ENCODE measurements around the gene ARHGAP9. TPM values are rescaled to one million over a fixed set of nuclear protein-coding genes. Genes with fewer than 3 reads are reported as not detected.

ARHGAP9 gene
- total RNA-seq, 1 donor from 2014 or later: not detected

GRCh38 chr12:57472391-57472790 is 7.3 kb downstream of the ARHGAP9 start:
- DNase-seq (ENCODE audit: low read depth): no peak

GRCh38 chr12:57471661-57472060 is 8.0 kb downstream of the ARHGAP9 start:
- no peak for DNase-seq (ENCODE audit: low read depth)

DNA sequence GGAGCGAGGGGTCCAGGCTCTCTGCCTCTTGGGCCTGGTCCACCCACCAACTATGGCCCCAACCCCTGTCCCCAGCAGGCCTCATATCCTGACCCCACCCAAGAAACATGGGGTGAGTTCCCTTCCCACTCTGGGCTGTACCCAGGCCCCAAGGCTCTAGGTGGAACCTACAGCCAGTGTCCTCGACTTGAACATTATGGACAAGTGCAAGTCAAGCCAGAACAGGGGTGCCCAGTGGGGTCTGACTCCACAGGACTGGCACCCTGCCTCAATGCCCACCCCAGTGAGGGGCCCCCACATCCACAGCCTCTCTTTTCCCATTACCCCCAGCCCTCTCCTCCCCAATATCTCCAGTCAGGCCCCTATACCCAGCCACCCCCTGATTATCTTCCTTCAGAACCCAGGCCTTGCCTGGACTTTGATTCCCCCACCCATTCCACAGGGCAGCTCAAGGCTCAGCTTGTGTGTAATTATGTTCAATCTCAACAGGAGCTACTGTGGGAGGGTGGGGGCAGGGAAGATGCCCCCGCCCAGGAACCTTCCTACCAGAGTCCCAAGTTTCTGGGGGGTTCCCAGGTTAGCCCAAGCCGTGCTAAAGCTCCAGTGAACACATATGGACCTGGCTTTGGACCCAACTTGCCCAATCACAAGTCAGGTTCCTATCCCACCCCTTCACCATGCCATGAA is 8.6 kb downstream of the ARHGAP9 start:
- no peak for DNase-seq (ENCODE audit: low read depth)

DNA sequence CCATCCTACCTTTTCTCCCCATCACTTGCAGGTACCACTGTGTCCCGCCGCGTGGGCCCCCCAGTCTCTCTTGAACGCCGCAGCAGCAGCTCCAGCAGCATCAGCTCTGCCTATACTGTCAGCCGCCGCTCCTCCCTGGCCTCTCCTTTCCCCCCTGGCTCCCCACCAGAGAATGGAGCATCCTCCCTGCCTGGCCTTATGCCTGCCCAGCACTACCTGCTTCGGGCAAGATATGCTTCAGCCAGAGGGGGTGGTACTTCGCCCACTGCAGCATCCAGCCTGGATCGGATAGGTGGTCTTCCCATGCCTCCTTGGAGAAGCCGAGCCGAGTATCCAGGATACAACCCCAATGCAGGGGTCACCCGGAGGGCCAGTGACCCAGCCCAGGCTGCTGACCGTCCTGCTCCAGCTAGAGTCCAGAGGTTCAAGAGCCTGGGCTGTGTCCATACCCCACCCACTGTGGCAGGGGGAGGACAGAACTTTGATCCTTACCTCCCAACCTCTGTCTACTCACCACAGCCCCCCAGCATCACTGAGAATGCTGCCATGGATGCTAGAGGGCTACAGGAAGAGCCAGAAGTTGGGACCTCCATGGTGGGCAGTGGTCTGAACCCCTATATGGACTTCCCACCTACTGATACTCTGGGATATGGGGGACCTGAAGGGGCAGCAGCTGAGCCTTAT is 9.2 kb downstream of the ARHGAP9 start:
- no peak for DNase-seq (ENCODE audit: low read depth)

- DNase-seq (ENCODE audit: low read depth): no peak
Measured at GRCh38 chr12:57469296-57470164, 10.1 kb downstream of the ARHGAP9 start.

DNA sequence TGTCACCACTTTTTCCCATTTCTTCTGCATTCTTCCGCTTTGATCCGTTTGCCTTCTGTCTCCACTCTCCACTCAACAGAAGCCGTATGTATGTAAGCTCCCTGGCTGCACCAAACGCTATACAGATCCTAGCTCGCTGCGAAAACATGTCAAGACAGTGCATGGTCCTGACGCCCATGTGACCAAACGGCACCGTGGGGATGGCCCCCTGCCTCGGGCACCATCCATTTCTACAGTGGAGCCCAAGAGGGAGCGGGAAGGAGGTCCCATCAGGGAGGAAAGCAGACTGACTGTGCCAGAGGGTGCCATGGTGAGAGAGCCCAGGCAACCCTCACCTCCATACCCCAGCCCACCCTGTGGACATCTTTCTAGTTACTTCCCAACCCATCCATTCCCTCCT is 11.8 kb downstream of the ARHGAP9 start:
- no peak for DNase-seq (ENCODE audit: low read depth)

DNA sequence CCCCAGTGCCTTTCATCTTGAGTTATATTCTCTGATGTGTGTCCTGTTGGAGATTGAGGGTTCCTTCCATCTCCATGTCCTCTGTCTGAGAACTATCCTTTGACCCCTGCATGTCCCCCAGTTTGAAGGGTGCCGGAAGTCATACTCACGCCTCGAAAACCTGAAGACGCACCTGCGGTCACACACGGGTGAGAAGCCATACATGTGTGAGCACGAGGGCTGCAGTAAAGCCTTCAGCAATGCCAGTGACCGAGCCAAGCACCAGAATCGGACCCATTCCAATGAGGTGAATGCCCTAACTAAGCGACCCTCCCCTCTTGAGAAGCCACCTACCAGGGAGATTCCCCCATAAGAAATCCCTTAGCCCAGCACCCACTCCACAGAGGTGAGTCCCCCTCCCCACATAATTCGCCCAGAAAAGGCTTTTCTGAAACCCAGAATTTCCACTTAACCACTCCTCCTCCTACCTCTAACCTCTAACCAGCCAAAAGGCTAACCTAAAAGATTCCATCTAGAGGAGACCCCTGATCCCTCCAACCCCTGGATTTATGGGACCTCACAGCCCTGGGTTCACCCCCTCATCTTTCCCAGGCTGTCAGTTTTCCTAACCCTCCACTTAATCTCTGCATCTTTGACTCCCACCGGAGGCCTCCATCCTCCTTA is 12.3 kb downstream of the ARHGAP9 start:
- DNase-seq (ENCODE audit: low read depth): no peak

DNA sequence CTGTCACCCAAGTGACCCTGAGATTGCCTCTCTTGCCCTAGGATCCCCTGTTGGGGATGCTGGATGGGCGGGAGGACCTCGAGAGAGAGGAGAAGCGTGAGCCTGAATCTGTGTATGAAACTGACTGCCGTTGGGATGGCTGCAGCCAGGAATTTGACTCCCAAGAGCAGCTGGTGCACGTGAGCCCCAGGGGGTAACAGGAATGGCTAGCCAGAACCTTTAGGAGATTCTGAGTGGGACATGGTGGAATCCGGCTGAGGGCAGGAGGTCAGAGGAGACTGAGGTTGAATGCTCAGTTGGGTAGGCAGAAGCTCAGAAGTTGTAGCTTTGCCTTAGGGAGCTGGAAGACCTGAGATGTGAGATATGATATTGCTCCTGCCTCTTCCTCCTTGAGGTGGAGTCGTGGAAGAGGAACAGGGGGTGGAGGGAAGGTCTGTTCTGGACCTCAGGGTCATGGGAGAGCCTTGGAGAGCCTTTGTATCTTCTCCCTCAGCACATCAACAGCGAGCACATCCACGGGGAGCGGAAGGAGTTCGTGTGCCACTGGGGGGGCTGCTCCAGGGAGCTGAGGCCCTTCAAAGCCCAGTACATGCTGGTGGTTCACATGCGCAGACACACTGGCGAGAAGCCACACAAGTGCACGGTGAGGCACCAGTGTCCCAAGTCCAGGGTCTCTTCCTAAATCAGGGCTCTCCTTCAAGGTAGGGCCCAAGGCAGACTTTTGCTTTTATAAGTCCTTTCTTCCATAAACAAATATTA is 13.7 kb downstream of the ARHGAP9 start:
- no peak for DNase-seq (ENCODE audit: low read depth)

- DNase-seq (ENCODE audit: low read depth): no peak
Measured at GRCh38 chr12:57465030-57465746, 14.5 kb downstream of the ARHGAP9 start.

DNA sequence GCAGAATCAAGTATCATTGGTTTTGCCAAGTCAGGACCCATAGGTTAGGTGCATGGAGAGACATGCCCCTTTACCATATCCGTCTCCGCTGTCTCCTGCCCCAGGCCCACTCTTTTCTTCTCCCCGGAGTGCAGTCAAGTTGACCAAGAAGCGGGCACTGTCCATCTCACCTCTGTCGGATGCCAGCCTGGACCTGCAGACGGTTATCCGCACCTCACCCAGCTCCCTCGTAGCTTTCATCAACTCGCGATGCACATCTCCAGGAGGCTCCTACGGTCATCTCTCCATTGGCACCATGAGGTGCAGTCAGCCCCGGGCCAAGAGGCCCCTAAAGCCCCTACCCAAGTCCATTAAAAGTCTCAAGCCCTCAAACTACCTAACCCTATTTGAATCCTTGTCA is 15.1 kb downstream of the ARHGAP9 start:
- no peak for DNase-seq (ENCODE audit: low read depth)

DNA sequence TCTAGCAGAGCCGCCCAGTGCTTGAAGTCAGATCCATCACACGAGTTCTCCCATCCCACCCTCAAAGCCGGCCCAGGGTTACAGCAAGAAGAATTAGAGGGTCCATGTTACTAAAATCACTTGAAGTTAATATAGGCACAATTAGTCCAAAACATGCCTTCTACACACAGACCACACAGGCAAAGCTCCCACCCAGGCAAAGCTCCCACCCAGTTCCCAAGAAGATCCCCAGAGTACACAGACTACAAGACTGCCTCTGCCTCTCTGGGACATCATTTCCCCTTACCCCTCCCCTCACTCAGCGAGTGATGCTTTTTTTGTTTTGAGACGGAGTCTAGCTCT is 16.8 kb downstream of the ARHGAP9 start:
- no peak for DNase-seq (ENCODE audit: low read depth)

DNA sequence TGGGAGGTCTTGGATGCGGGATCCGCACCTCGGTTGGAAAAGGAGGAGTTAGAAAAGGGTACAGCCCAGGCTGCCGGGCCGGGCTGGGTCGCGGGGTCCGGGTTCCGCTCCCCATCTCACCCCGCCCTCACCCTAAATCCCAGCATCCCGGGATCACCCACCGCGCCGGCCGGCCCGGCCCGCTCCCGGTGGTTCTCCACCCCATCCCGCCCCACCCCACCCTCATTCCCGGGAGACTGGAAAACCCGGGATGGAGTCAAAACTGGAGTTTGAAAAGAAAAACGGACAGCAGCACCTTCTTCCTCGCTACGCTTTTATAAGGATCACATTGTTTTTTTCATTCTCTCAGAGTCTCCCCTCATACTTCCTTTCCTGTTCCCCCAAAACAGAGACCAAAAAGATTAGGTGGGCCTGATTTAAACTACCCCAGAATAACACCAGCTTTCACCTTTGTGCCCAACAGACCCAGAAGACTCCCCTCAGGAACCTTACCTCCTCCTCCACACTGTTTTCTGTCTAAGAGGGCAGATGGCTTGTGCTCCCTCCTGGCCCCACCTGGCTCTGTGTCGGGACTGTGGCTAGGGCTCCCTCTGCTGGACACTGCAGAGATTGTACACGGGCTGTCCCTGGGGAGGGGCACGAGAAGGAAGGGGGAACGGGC is 17.3 kb downstream of the ARHGAP9 start:
- peak; percentile 80 for DNase-seq (ENCODE audit: low read depth)

GRCh38 chr12:57461917-57462250 is 17.8 kb downstream of the ARHGAP9 start:
- DNase-seq (ENCODE audit: low read depth): no peak

GRCh38 chr12:57461276-57461916 is 18.3 kb downstream of the ARHGAP9 start:
- DNase-seq (ENCODE audit: low read depth): no peak

DNA sequence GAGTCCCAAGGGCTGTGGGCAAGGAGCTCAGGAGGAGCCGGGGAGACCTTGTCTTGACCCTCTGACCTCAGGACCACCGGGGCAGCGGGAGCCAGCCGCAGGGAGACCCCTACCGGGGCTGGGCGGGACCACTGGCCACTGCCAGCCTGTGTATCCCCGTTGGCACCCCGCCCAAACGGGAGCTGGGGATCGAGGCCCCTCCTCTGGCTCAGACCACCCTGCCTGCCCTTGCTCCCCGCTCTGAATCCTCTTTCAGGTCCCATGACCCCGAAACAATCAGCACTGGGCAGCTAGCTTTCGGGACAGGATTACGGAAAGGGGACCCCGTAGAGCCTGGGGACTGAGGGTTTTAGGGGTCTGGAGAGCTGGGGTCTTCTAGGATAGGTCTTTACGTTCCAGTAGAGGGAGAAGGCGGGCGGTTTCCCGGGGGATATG is 18.8 kb downstream of the ARHGAP9 start:
- no peak for DNase-seq (ENCODE audit: low read depth)

DNA sequence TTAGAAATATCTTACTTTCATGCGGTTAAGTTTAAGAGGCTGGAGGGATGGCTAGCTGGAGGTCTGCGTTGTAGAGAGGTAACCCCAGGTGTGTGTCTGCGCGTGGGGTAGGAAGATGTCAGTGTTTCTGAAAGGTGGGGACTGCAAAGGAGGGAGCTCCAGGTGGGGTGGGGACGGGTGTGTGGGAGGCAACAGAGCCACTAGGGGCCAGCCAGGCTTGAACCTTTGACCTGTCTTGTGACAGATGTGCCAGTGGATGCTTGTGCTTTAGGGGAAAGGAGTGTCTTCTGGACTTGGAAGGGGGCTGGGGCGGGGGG is 19.2 kb downstream of the ARHGAP9 start:
- DNase-seq (ENCODE audit: low read depth): no peak

GRCh38 chr12:57459750-57460467 is 19.8 kb downstream of the ARHGAP9 start, which contains the start of gene GLI1:
GLI1 (plus strand) TSS chr12:57459785; CDS start chr12:57463692, 3,907 bp downstream.
- no peak for DNase-seq (ENCODE audit: low read depth)

DNA sequence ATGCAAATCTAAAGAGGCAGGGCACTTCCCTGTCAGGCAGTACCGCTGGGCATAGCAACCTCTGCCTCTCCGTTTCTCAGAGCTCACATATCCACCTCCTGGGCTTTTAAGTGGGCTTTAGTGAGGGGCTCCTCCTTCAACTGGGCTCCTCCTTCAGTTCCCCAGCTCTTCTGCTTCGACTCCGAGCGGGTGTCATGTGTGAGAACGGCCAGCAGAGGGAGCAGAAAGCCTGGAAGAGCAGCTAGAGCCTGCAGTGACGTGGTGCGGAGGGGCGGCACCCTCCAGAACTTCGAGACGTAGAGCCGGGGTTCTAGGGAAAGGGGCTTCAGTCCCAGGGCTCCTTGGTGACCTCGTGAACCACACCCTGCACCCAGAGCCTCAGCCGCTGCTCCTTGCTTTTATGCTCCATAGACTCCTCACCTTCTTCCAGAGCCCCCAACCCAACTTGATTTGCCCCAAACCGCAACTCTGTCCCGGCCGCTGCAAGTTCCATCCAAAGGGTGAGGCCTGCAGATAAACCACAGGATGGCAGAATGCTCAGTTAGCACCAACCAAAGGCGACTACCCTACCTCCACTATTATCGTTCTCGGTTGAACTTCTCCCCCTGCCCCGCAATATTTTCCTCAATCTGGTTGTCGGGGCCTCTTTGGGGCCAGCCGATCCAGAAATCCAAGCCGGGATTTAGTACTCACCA is 20.5 kb downstream of the ARHGAP9 start:
- DNase-seq (ENCODE audit: low read depth): peak; percentile 87

GRCh38 chr12:57458665-57459054 is 21.0 kb downstream of the ARHGAP9 start:
- no peak for DNase-seq (ENCODE audit: low read depth)
